SK-N-SH treated with all-trans-retinoic acid at 6 μM for 48 hours (cell line): Measurements from ENCODE around the gene SENP5.

ENCODE experiments used
- GLIS3 ChIP-seq: fragments of 250-450 bp; sonication (Bioruptor Pico); IDR thresholded peaks from 2 replicates; pipeline ENCODE4 v1.5.0; 2020; ENCODE audit warnings: mild to moderate bottlenecking, moderate library complexity
- PPARA ChIP-seq: fragments of 250-450 bp; sonication (Bioruptor Pico); IDR thresholded peaks from 2 replicates; pipeline ENCODE4 v1.5.0; 2020; ENCODE audit warnings: mild to moderate bottlenecking, borderline replicate concordance
- SNAI2 ChIP-seq: fragments of 250-450 bp; sonication (Bioruptor Pico); IDR thresholded peaks from 2 replicates; pipeline ENCODE4 v1.5.0; 2020; ENCODE audit warnings: mild to moderate bottlenecking, moderate library complexity
- ZC3H10 ChIP-seq: fragments of 250-450 bp; sonication (Bioruptor Pico); IDR thresholded peaks from 2 replicates; pipeline ENCODE4 v1.5.1; 2021; ENCODE audit warnings: mild to moderate bottlenecking, moderate library complexity
- ZNF565 ChIP-seq: fragments of 450-650 bp; formaldehyde crosslinking; conservative IDR thresholded peaks from 2 replicates; pipeline ENCODE4 v1.5.0; 2020; ENCODE audit warnings: low read depth, mild to moderate bottlenecking, moderate library complexity
- ZNF70 ChIP-seq: fragments of 450-650 bp; formaldehyde crosslinking; IDR thresholded peaks from 2 replicates; pipeline ENCODE4 v1.5.0; 2020; ENCODE audit warnings: mild to moderate bottlenecking, moderate library complexity
- TF ChIP-seq, protein P1 (sequence below): fragments of 250-450 bp; sonication (Bioruptor Pico); IDR thresholded peaks from 2 replicates; pipeline ENCODE4 v1.5.1; 2021; ENCODE audit warnings: mild to moderate bottlenecking, moderate library complexity
- TF ChIP-seq, protein P2 (sequence below): fragments of 250-450 bp; sonication (Bioruptor Pico); IDR thresholded peaks from 2 replicates; pipeline ENCODE4 v1.5.0; 2020; ENCODE audit warnings: mild to moderate bottlenecking, moderate library complexity
- TF ChIP-seq, protein P3 (sequence below): fragments of 250-450 bp; sonication (Bioruptor Pico); IDR thresholded peaks from 2 replicates; pipeline ENCODE4 v1.5.1; 2020; ENCODE audit warnings: low read depth, mild to moderate bottlenecking, moderate library complexity

DNA sequence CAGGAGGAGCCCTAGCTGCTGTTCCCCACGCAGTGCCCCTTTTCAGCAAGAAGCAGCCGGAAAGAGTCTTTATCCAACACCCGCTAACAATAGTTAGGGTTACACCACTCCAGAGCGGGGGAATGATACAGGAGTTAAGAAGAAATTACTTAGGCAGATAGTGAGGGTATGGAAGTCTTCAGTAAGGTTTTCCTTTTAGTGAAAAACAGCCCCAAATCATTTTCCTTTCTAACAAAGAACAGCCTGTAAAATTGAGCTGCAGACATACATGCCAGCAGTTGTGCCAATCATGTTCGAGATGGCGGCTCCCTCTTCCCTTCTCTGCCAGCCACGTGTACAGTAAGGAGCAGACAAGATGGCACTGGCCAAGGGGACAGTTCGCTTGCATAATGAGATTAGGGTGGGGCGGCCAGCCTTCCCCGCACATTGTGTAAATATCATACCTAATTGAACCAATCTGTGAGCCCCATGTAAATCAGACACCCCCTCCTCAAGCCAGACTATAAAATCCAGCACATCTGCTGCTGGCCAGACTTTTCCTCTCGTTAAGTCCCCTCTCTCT, 18.5 kb upstream of the SENP5 start:
- TF ChIP-seq GLIS3 (no peak), SNAI2 (CRISPR knock-in tag) (no peak), ZNF70 (CRISPR knock-in tag) (no peak), PPARA (CRISPR knock-in tag) (no peak), ZC3H10 (CRISPR knock-in tag) (no peak), ZNF565 (CRISPR knock-in tag) (no peak)
- TF ChIP-seq, protein P1, sequence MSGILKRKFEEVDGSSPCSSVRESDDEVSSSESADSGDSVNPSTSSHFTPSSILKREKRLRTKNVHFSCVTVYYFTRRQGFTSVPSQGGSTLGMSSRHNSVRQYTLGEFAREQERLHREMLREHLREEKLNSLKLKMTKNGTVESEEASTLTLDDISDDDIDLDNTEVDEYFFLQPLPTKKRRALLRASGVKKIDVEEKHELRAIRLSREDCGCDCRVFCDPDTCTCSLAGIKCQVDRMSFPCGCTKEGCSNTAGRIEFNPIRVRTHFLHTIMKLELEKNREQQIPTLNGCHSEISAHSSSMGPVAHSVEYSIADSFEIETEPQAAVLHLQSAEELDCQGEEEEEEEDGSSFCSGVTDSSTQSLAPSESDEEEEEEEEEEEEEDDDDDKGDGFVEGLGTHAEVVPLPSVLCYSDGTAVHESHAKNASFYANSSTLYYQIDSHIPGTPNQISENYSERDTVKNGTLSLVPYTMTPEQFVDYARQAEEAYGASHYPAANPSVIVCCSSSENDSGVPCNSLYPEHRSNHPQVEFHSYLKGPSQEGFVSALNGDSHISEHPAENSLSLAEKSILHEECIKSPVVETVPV (CRISPR knock-in tag): no peak
- TF ChIP-seq, protein P2, sequence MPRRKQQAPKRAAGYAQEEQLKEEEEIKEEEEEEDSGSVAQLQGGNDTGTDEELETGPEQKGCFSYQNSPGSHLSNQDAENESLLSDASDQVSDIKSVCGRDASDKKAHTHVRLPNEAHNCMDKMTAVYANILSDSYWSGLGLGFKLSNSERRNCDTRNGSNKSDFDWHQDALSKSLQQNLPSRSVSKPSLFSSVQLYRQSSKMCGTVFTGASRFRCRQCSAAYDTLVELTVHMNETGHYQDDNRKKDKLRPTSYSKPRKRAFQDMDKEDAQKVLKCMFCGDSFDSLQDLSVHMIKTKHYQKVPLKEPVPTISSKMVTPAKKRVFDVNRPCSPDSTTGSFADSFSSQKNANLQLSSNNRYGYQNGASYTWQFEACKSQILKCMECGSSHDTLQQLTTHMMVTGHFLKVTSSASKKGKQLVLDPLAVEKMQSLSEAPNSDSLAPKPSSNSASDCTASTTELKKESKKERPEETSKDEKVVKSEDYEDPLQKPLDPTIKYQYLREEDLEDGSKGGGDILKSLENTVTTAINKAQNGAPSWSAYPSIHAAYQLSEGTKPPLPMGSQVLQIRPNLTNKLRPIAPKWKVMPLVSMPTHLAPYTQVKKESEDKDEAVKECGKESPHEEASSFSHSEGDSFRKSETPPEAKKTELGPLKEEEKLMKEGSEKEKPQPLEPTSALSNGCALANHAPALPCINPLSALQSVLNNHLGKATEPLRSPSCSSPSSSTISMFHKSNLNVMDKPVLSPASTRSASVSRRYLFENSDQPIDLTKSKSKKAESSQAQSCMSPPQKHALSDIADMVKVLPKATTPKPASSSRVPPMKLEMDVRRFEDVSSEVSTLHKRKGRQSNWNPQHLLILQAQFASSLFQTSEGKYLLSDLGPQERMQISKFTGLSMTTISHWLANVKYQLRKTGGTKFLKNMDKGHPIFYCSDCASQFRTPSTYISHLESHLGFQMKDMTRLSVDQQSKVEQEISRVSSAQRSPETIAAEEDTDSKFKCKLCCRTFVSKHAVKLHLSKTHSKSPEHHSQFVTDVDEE (CRISPR knock-in tag): no peak
- TF ChIP-seq, protein P3, sequence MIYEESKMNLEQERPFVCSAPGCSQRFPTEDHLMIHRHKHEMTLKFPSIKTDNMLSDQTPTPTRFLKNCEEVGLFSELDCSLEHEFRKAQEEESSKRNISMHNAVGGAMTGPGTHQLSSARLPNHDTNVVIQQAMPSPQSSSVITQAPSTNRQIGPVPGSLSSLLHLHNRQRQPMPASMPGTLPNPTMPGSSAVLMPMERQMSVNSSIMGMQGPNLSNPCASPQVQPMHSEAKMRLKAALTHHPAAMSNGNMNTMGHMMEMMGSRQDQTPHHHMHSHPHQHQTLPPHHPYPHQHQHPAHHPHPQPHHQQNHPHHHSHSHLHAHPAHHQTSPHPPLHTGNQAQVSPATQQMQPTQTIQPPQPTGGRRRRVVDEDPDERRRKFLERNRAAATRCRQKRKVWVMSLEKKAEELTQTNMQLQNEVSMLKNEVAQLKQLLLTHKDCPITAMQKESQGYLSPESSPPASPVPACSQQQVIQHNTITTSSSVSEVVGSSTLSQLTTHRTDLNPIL (CRISPR knock-in tag): no peak
